NCI-H2107 (cell line): ENCODE results near the gene PMM1.
"Not testable (repeated sequence)": the region's sequence is repeated elsewhere in the genome, so short reads cannot be mapped to it uniquely, and the experiment has no call there.

Source experiments
- DNase-seq: peaks from one replicate; lab custom pipeline; 2025; lab: John Stamatoyannopoulos, UW

The PMM1 gene

DNA sequence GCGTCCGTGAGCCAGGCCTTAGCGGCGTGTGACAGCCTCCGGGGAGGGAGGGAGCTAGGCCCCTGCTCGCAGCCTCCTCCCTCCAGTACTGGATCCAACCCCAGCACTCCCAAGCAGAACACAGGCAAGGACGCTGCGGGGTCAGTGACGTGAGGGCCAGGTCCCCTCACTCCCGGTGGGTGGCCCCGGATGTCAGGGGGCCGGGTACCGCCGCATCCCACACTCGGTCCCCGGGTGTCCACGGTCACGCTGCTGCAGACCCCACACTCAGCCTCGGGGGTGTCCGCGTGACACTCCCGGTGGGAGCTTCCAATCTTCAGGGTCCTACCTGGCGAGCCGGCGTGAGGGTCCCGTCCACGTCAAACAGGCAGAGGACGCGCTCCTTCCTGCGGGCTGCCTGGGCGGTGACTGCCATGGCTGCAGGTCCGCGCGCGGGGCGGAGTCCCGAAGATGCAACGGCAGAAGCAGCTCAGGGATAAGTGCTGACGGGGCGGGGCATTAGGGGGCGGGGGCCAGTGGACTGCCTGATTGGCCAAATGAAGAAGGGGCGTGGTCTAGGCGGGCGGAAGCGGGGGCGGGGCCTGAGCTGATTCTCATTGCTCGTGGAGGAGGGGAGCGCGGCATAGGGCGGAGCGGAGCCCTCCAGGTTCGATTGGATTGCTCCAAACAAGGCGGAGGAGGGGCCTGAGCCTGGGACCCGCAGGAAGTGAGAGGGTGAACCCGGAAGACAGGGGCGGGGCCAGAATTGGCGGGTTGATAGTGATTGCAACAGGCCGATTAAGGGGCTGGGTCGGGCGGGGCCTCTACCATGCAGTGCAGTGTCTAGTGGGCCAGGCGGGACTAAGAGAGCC, at the start of gene PMM1:
TSS of gene PMM1 (minus strand) at position 450 of the 851 bp plus-strand sequence. CDS start at position 415, 35 bp downstream.
- peak; percentile 96 for DNase-seq

DNA sequence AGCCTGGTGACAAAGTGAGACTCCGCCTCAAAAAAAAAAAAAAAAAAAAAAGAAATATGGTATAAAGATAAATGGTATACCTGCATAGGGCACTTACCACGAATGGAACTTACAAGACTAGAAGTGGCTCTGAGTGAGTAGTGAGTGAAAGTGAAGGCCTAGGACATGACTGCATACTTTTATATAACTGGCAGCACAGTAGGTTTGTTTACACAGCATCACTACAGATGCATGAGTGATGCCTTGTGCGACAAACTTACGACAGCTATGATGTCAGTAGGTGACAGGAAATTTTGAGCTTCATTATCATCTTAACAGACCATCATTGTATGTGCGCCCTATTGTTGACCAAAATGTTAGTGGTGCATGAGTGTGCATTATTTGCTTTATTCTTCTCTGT, 49.1 kb upstream of the PMM1 start:
- DNase-seq = no peak

DNA sequence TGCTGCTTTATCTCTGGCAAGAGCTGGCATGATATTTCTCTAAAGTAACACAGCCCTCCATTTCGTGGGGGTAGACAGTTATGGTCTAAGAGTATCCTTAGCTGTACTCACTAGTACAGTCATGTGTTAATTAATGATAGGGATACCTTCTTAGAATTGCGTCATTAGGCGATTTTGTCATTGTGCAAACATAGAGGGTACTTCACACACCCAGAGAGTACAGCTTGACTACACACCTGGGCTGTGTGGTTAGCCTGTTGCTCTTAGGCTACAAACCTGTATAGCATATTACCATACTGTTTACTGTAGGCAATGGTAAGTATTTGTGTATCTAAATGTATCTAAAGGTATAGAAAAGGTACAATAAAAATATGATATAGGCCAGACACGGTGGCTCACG, 48.5 kb upstream of the PMM1 start:
- no peak for DNase-seq

DNA sequence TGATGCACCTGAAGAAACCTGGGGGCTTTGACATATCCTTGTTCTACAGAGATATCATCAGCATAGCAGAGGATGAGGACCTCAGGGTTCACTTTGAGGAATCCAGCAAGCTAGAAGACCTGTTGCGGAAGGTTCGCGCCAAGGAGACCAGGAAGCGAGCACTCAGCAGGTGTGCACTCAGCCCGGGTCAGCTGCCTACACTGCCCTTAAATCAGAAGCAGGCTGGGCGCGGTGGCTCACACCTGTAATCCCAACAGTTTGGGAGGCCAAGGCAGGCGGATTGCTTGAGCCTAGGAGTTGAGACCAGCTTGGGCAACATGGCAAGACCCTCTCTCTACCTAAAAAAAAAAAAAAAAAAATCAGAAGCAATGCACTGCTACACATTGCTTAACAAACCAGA, 48.0 kb upstream of the PMM1 start:
- DNase-seq = not testable (repeated sequence)

DNA sequence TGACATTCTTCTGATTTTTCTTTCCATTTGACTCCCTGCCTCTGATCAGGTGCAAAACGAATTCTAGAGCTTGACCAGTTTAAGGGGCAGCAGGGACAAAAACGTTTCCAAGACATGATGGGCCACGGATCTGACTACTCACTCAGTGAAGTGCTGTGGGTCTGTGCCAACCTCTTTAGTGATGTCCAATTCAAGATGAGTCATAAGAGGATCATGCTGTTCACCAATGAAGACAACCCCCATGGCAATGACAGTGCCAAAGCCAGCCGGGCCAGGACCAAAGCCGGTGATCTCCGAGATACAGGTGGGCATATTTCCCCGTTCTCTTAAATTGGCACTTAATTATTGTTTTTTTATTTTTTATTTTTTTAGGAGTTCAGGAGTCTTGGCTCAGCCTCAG, 46.8 kb upstream of the PMM1 start:
- no peak for DNase-seq

DNA sequence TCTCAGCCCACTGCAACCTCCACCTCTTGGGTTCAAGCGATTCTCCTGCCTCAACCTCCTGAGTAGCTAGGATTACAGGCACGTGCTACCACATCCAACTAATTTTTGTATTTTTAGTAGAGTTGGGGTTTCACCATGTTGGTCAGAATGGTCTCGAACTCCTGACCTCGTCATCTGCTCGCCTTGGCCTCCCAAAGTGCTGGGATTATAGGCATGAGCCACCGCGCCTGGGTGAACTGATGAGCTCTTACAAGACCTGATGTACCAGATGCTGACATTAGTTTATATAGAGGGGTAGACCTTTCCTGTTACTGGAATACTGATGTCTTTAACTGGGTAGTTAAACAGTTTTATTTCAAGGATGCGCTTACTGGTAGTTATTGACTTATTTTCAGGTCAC, 45.0 kb upstream of the PMM1 start:
- not testable (repeated sequence) for DNase-seq

DNA sequence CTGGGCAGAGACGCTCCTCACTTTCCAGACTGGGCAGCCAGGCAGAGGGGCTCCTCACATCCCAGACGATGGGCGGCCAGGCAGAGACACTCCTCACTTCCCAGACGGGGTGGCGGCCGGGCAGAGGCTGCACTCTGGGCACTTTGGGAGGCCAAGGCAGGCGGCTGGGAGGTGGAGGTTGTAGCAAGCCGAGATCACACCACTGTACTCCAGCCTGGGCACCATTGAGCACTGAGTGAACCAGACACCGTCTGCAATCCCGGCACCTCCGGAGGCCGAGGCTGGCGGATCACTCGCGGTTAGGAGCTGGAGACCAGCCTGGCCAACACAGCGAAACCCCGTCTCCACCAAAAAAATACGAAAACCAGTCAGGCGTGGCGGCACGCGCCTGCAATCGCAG, 42.0 kb upstream of the PMM1 start:
- DNase-seq = not testable (repeated sequence)

DNA sequence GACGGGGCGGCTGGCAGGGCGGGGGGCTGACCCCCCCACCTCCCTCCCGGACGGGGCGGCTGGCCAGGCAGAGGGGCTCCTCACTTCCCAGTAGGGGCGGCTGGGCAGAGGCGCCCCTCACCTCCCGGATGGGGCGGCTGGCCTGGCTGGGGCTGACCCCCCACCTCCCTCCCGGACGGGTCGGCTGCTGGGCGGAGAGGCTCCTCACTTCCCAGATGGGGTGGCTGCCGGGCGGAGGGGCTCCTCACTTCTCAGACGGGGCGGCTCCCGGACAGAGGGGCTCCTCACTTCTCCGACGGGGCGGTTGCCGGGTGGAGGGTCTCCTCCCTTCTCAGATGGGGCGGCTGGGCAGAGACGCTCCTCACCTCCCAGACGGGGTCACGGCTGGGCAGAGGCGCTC, 41.5 kb upstream of the PMM1 start:
- DNase-seq = not testable (repeated sequence)

DNA sequence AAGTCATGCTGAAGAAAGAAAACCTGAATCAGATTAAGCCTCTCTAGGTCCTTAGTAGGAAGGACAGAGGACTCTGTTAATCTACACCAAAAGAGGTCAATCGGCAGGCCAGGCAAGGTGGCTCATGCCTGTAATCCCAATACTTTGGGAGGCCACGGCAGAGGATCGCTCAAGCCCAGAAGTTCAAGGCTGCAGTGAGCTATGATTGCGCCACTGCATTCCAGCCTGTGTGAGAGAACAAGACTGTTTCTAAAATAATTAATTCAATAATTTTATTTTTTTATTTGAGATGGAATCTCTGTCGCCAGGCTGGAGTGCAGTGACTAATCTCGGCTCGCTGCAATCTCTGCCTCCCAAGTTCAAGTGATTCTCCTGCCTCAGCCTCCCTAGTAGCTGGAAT, 35.9 kb upstream of the PMM1 start:
- DNase-seq = no peak

DNA sequence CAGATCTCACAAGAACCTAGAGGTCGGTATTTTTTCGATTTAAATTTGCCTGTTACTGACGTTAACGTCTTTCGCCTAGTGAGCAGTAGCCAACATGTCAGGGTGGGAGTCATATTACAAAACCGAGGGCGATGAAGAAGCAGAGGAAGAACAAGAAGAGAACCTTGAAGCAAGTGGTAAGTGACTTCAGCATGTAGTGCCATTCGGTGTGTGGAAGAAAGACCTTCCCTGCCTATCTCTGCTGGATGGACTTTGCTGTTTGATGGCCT, 32.2 kb upstream of the PMM1 start:
- DNase-seq = no peak

DNA sequence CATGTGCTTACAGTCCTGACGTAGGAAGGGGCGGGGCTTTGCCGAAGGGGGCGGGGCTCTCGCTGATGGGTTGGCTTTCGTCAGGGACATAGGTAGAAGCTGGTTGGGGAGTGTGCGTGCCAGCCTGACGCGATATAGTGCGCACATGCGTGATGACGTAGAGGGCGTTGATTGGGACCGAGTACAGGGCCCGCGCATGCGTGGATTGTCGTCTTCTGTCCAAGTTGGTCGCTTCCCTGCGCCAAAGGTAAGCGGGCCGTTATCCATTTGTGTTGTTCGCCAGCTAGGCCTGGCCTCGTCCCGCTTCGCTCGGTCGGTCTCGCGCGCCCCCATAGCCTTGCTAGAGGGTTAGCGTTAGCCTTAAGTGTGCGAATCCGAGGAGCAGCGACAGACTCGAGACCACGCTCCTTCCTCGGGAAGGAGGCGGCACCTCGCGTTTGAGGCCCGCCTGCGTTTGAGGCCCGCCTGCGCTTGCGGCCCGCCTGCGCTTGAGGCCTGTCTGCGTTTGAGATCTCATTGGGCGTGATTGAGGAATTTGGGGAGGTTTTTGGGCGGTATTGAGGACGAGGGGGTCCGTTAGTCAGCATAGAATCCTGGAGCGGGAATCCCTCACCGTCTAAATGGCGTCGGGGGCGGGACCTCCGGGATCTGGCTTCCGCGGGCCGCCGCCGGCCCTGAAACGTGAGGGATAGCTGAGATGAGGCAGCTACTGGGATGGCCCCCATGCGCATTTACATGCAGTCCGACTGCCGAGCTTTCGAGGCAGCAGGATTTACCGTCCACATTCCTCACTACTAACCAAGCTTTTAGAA, 31.7 kb upstream of the PMM1 start, which contains the start of gene XRCC6:
TSS of gene XRCC6 (plus strand) at position 197 of the 812 bp plus-strand sequence. CDS start 710 bp downstream, outside the sequence.
- peak; percentile 96 for DNase-seq

DNA sequence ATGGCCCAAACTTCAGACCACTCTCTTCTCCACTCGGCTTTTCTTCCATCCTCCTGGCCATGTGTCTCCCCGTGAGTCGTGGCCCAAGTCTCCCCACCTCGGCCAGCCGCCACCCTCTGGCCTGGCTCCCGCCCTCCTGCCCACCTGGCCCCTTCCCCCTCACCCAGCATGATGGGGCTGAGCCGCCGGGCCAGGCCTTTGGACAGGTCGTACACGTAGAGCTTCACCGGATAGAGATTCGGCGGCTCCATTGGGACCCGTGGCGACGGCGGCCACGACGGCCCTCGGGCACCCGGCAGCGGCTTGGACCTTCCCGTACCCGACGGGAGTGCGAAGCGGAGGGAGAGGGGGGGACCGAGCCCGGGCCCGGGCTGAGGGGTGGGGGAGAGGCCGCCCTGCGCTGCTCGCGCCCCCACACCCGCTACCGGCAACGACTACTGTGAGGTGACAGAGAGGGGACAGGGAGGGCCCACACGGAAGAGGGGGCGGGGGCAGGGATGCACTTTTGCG, 31.0 kb upstream of the PMM1 start, which contains the start of gene DESI1:
TSS of gene DESI1 (minus strand) at position 455 of the 510 bp plus-strand sequence. CDS start at position 251, 204 bp downstream.
- DNase-seq = no peak

DNA sequence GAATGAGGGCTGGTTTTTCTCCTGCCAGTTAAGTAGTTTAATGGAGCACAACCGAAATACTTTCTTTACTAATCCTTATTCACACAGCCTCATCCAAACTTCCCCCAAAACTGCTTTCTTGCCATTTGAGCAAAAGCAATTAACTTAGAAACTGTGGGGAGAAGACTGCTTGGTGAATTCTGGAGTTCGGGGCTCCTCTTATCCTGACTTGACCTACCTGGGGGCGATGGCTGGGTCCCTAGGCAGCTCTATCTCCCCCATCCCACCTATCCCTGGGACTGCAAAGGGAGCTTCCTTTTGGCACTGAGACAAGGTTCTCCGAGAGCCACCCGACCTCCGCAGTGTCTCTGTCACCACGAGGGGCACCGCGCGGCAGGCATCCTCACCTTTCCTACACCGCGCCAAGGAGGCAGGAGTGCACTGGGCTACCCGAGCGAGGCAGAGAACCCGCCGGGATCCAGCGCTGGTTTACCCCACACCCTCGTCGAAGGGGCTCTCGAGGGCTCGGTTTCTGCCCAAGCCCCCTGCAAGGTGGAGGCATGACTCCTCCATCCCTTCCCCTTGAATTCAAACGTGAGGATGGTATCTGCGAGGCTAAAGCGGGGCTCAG, 30.4 kb upstream of the PMM1 start:
- no peak for DNase-seq

DNA sequence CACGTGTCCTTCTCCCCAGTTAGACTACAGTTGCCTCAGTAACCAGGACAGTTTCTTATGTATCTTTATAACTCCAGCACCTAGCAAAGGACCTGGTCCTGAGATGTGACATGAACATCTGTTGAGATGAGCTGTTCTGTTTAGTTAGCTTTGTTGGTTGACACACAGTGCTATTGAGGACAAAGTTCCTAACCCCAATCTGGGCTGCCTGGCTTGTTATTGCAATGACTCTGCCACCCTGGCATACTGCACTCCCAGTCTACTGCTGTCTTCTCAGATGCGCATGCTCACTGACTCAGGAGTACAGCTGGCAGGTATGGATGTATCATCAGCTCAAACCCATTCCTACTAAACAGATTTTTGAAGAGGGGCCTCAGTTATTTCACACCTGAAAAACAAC, 23.8 kb upstream of the PMM1 start:
- DNase-seq = no peak

DNA sequence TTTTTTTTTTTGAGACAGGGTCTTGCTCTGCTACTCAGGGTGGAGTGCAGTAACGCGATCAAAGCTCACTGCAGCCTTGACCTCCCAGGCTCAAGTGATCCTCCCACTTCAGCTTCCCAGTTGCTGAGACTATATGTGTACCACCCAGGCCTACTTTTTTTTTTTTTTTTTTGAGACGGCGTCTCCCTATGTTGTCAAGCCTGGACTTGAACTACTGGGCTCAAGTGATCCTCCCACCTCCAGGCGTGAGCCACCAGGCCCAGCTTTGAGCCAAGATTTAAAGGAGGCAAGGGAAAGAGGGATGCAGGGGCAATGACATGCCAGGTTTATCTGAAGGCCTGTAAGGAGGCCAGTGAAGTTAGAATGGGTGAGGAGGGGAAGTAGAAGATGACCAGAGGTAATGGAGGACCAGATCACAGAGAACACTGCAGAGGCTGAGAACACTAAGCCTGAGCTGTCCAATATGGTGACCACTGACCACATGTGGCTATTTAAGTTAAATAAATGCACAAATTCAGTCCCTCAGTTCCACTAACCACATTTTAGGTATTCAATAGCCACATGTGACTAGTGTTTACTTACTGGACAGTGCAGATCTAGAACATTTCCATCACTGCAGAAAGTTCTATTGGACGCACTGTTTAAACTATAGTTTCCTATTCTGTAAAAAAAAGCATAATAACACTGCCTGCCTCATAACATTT, 23.1 kb upstream of the PMM1 start:
- DNase-seq = no peak

DNA sequence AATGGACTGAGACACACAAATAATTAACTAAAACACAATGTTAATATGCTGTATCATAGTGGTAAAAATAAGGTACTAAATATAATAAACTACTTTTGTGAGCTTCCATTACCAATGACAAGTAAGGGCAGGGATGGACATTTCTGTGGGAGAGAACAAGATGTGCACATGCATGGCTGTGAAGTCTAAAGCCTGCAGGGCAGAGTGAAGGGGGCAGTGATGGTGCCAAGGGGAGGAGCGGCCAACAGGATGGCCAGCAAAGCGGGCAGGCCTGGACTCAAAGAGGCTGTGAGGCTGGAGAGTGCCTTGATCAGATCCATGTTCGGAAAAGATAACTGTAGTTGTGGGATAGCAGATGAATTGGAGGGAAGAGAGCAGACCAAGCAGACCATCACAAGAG, 18.7 kb upstream of the PMM1 start:
- DNase-seq = no peak

DNA sequence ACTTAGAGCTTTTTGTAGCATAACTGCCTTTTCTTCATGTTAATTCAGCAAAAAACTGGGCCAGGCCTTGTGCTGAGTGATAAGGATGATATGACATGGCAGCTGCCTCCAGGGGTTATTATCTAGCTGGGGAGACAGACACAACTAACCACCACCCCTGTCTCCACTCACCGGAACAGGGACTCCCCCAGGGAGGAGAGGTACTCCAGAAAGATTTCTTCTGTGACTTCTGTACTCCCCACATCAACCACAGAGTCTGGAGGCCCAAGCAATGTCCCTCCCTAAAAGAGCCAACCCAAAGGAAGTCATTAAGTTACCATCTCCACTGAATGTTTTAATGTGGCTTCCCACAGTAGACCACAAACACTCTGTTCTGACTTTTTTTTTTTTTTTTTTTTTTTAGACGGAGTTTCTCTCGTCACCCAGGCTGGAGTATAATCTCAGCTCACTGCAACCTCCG, 14.3 kb upstream of the PMM1 start:
- DNase-seq = no peak

DNA sequence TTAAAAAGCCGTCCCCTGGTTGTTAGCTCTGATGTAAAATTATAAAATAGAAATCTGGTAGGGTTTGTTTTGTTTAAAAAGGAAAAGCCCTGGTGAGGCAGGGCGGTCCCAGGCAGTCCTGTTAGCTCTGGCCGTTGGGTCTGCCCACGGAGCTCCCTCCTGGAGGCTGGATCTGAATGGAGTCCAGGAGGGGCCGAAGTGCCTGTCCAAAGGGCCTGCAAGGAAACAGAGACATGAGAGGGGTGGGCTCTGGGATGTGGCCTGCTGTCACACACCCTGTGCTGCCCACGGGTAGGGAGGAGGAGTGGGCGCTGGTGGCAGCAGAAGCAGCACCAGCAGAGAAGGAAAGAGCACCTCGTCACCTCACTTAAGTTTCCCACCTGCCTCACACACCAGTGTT, 11.3 kb upstream of the PMM1 start:
- DNase-seq = no peak

DNA sequence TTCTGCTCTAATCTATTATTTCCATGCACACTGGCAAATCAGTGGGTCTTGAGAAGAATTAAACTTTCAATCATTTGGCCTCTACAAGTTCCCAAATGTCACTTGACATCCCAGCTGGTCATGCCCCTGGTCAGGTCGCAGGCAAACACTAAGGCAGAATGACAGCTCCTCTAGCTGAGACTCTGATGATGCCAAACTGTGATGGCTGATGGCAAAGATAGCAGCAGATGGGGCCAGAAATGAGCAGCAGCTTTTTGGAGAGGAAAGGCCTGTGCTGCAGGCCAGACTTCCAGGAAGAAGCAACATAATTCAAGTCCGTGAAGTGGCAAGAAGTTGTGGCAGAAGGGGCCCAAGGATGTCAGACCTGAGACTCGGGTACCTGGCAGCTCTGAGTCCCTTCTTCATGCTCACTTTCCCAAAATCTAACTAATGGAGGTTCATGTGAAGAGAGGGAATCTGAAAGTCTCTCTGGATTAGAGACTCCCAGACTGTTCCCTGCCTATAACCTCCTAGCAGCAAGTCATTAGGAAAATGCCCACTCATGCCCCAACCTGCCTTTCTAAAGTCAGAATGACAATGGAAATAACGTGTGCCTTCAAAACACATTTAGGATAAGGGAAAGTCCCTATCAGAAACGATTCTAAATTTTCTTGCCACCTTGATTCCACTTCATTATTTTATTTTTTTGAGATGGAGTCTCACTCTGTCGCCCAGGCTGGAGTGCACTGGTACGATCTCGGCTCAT, 9.4 kb upstream of the PMM1 start:
- no peak for DNase-seq

DNA sequence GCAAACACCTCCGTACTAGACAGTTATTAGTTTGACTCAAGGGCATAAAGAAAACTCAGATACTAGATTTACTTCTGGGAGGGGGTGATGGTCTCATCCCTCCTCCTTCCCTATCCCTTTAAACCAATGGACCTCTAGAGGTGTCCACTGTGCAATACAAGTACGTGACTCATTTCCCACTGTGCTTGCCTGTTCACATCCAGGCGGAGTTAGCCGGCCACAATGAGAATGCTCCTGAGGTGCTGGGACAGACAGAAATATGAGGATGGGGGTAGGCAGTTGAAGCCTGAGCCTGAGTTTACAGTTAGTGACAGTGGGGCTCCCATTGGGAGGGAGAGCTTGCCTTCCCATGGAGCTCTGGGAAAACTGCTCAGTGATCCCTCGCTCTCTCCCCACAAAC, 8.4 kb upstream of the PMM1 start:
- no peak for DNase-seq

DNA sequence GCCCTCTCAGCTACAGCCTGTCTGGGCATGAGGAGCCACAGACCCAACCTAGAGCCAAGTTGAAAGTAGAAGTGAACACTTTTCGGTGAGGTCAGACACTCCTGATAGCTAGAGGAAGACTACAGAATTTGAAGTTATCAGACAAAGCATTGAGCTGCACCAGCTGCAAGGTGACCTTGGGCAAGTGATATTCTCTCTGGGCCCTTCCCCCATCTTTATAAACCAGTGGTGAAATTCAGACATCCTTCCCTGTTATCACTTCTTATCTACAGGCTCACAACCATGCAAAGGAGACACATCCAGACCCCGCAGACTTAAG, 8.0 kb upstream of the PMM1 start:
- DNase-seq = no peak
